Sigmoid colon (tissue), 4 donors: ENCODE results near the gene WAS.

Source experiments
- EP300 ChIP-seq, 4 donors: sonication (generic); formaldehyde crosslinking; IDR thresholded peaks; one replicate each; pipeline ENCODE4 v1.6.1; 2017; ENCODE audit warnings: antibody characterized with exemption in 4 of 4
- POLR2AphosphoS5 ChIP-seq, 4 donors: sonication (generic); formaldehyde crosslinking; IDR thresholded peaks; one replicate each; pipeline ENCODE4 v1.6.1; 2017; ENCODE audit warnings: antibody characterized with exemption in 4 of 4
- TF ChIP-seq, protein P1 (sequence below), 4 experiments: fragments of 450-650 bp in 3 of 4; fragments of 200-600 bp in 1 of 4; IDR thresholded peaks; one replicate each; pipeline ENCODE4 v1.5.1; 2016 to 2019; ENCODE audit warnings: antibody characterized with exemption in 4 of 4, mild to moderate bottlenecking in 3 of 4, moderate library complexity in 2 of 4

DNA sequence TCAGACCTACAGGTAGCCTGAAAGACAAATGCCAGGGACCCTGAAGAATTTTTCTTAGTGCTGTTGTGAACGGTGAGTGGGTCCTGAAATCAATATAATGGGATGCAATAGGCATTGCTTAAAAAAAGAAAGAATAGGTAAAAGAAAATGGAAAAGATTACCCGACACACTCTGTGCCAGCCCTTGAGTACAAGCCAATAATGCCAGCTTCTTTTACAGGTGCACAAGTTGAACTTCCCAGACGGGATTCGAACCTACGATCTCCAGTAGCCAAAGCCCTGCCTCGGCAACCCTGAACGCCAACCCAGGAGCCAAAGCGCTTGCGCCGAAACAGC lies 53.2 kb downstream of the WAS start:
- TF ChIP-seq, protein P1, sequence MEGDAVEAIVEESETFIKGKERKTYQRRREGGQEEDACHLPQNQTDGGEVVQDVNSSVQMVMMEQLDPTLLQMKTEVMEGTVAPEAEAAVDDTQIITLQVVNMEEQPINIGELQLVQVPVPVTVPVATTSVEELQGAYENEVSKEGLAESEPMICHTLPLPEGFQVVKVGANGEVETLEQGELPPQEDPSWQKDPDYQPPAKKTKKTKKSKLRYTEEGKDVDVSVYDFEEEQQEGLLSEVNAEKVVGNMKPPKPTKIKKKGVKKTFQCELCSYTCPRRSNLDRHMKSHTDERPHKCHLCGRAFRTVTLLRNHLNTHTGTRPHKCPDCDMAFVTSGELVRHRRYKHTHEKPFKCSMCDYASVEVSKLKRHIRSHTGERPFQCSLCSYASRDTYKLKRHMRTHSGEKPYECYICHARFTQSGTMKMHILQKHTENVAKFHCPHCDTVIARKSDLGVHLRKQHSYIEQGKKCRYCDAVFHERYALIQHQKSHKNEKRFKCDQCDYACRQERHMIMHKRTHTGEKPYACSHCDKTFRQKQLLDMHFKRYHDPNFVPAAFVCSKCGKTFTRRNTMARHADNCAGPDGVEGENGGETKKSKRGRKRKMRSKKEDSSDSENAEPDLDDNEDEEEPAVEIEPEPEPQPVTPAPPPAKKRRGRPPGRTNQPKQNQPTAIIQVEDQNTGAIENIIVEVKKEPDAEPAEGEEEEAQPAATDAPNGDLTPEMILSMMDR (IDR thresholded peaks at IDR 0.05) = no peak
- TF ChIP-seq POLR2AphosphoS5 (IDR thresholded peaks at IDR 0.05) (no peak), EP300 (IDR thresholded peaks at IDR 0.05) (no peak)
